HepG2 (cell line): Measurements from ENCODE around the gene CLCN2. TPM values are rescaled to one million over a fixed set of nuclear protein-coding genes. Genes with fewer than 3 reads are reported as not detected.
A peak's percentile ranks its signal among the peaks of the same experiment; 100 is the strongest.

Source experiments
- ARID4A ChIP-seq: sonication (generic); formaldehyde crosslinking; IDR thresholded peaks from 2 replicates; pipeline ENCODE4 v1.5.0; 2020; ENCODE audit warnings: mild to moderate bottlenecking, missing genetic modification reagents, borderline replicate concordance
- GATAD2A ChIP-seq: IDR thresholded peaks from 2 replicates; pipeline ENCODE4 v1.6.1; 2016
- HMGA1 ChIP-seq: sonication (generic); formaldehyde crosslinking; conservative IDR thresholded peaks from 2 replicates; pipeline ENCODE4 v1.4.0; 2020; ENCODE audit warnings: missing genetic modification reagents
- LRRFIP1 ChIP-seq: sonication (generic); formaldehyde crosslinking; conservative IDR thresholded peaks from 2 replicates; pipeline ENCODE4 v1.4.0; 2020; ENCODE audit warnings: missing genetic modification reagents
- MEIS1 ChIP-seq: sonication (generic); formaldehyde crosslinking; IDR thresholded peaks from 2 replicates; pipeline ENCODE4 v1.9.0; 2021; ENCODE audit warnings: mild to moderate bottlenecking, missing genetic modification reagents, moderate library complexity, borderline replicate concordance
- MYC ChIP-seq: sonication (generic); formaldehyde crosslinking; IDR thresholded peaks from 2 replicates; pipeline ENCODE4 v1.9.0; 2021; ENCODE audit warnings: missing genetic modification reagents, borderline replicate concordance
- REPIN1 ChIP-seq: sonication (generic); formaldehyde crosslinking; IDR thresholded peaks from 2 replicates; pipeline ENCODE4 v1.8.0; 2022; ENCODE audit warnings: missing genetic modification reagents, low read depth, mild to moderate bottlenecking, borderline replicate concordance
- SIX4 ChIP-seq: sonication (generic); formaldehyde crosslinking; IDR thresholded peaks from 2 replicates; pipeline ENCODE4 v1.4.0; 2020; ENCODE audit warnings: missing genetic modification reagents
- SMC3 ChIP-seq: IDR thresholded peaks from 2 replicates; pipeline ENCODE4 v1.6.1; 2011; ENCODE audit warnings: low read length, improper control_type of control experiment
- ZBTB7B ChIP-seq: sonication (generic); formaldehyde crosslinking; IDR thresholded peaks from 2 replicates; pipeline ENCODE4 v1.4.0; 2020; ENCODE audit warnings: missing genetic modification reagents
- ZNF468 ChIP-seq: sonication (generic); formaldehyde crosslinking; IDR thresholded peaks from 2 replicates; pipeline ENCODE4 v1.8.0; 2022; ENCODE audit warnings: mild to moderate bottlenecking, moderate library complexity, missing genetic modification reagents
- ZNF574 ChIP-seq: sonication (generic); formaldehyde crosslinking; IDR thresholded peaks from 2 replicates; pipeline ENCODE4 v1.4.0; 2020; ENCODE audit warnings: missing genetic modification reagents
- polyA plus RNA-seq, 8 experiments: library from polyadenylated mRNA; depleted of rRNA in 3 of 8; stranded (reverse) in 7 of 8; unstranded in 1 of 8; fragments of >200 nt; fragmentation: Illumina TruSeq in 4 of 8; extraction: Trizol in 4 of 8; gene quantifications; 2 replicates each; pipeline versions ENCODE4 v1.2.1 to v1.2.3, GENCODE V29; 2011 to 2016; ENCODE audit warnings: low read depth in 4 of 8, missing spikeins in 1 of 8, mixed read lengths in 1 of 8; ENCODE audit not compliant: insufficient read depth in 1 of 8
- total RNA-seq, 5 experiments: library from RNA; depleted of rRNA; stranded (reverse); fragments of >200 nt; fragmentation: Illumina TruSeq; extraction: Trizol; gene quantifications; 2 replicates each; pipeline ENCODE4 v1.2.3, GENCODE V29; 2016; ENCODE audit warnings: low read depth in 1 of 5
- TF ChIP-seq, protein P1 (sequence below): sonication (generic); formaldehyde crosslinking; IDR thresholded peaks from 2 replicates; pipeline ENCODE4 v1.8.0; 2022; ENCODE audit warnings: mild to moderate bottlenecking, missing genetic modification reagents, moderate library complexity

The CLCN2 gene
- total and polyA plus RNA-seq, 2 of the 13 experiments (the other 11 are each of a cell fraction or from before 2014, with no cell fraction given) = 11.4 to 13.5 TPM

GRCh38 chr3:184345317-184346144 lies 15.9 kb downstream of the CLCN2 start (continued):
- peak; percentile 24; the same call in 1 of the 2 replicates for TF ChIP-seq ZNF574 (CRISPR knock-in tag)
- no peak for TF ChIP-seq MEIS1 (CRISPR knock-in tag)
- TF ChIP-seq, protein P1, sequence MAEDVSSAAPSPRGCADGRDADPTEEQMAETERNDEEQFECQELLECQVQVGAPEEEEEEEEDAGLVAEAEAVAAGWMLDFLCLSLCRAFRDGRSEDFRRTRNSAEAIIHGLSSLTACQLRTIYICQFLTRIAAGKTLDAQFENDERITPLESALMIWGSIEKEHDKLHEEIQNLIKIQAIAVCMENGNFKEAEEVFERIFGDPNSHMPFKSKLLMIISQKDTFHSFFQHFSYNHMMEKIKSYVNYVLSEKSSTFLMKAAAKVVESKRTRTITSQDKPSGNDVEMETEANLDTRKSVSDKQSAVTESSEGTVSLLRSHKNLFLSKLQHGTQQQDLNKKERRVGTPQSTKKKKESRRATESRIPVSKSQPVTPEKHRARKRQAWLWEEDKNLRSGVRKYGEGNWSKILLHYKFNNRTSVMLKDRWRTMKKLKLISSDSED (CRISPR knock-in tag) = no peak
- peak; percentile 44; the same call in 1 of the 2 replicates for TF ChIP-seq ARID4A (CRISPR knock-in tag)
- TF ChIP-seq HMGA1 (CRISPR knock-in tag) = no peak
- peak; percentile 55 for TF ChIP-seq SMC3
- TF ChIP-seq LRRFIP1 (CRISPR knock-in tag) = no peak
- TF ChIP-seq GATAD2A (CRISPR knock-in tag) = 0 out of 2 replicates have a peak, but pooled peaks have one; percentile 27
- TF ChIP-seq SIX4 (CRISPR knock-in tag) = no peak
- TF ChIP-seq ZNF468 (CRISPR knock-in tag) = no peak
- no peak for TF ChIP-seq ZBTB7B (CRISPR knock-in tag)
- no peak for TF ChIP-seq REPIN1
- no peak for TF ChIP-seq MYC (CRISPR knock-in tag)
